Fibroblast of skin of scalp (primary cell): ENCODE data around the gene OR2K2. TPM values are rescaled to one million over a fixed set of nuclear protein-coding genes. Genes with fewer than 3 reads are reported as not detected.
A peak's percentile ranks its signal among the peaks of the same experiment; 100 is the strongest.
"Not testable (repeated sequence)": the region's sequence is repeated elsewhere in the genome, so short reads cannot be mapped to it uniquely, and the experiment has no call there.

Experiments
- DNase-seq: peaks from one replicate; pipeline ENCODE4 v3.0.0-alpha.2; 2013
- polyA plus RNA-seq, 2 experiments: library from polyadenylated mRNA; unstranded; fragments of 120-200 nt; gene quantifications; one replicate each; pipeline ENCODE4 v1.2.1, GENCODE V29; 2013; ENCODE audit not compliant: insufficient read length in 2 of 2

The OR2K2 gene
- not detected for polyA plus RNA-seq (2013, experiment 1 of 2; ENCODE audit: insufficient read length)
- polyA plus RNA-seq (2013, experiment 2 of 2; ENCODE audit: insufficient read length) = not detected

GRCh38 chr9:111330124-111330523 lies at the start of gene OR2K2:
Gene OR2K2, minus strand, starts transcription at chr9:111330224. Its CDS starts 1,791 bp downstream, at chr9:111328433.
- DNase-seq = no peak

DNA sequence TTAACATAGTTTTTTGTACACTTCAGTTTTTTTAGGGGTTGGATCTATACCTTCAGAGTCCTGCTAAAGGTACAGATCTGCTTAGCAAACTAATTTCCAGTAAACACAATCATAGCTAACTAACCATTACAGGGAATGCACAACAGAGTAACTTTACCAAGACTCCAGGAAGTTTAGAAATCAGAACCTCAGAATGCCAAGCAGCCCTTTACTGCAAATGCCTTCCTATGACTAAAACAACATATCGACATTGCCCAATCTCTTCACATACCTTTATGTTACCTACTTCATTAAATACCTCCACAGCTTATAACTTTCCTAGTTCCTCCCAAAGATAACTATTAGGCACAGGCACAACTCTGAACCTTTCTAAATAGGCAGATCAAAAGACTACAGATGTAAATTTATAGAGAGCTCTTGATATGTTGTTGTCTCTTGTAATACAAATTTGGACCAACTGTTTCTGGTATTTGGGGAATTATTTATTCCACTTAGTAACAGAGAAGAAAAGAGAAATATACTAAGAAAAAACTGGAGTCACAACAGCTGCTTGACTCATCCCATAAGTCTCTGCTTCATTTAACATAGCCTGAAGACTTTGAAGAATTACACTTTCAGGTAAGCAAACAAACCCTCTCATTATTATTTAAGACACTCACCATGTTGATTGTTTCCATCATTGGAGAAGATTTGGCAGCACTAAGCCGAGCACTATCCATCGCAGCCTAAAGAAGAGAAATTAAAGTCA lies 46.0 kb upstream of the OR2K2 start:
- DNase-seq = no peak

DNA sequence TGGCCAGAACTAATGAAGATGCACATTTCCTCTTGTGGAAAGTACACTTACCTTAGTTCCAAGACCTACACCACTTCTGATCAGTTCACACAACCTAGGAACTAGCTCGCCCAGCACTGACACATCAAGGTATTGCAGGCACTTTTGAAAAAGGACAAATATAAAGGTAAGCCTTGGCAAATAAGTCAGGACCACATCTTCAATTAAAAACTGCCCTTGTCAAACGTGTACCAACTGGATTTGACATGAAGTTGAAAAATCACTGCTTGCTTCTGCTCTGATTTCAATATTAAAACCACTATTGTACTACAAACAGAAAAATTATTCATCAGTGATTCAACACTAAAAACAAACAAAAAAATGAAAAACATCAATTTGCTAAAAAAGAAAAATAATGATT lies 45.0 kb upstream of the OR2K2 start:
- DNase-seq = no peak

GRCh38 chr9:111372297-111372696 lies 42.3 kb upstream of the OR2K2 start:
- no peak for DNase-seq

DNA sequence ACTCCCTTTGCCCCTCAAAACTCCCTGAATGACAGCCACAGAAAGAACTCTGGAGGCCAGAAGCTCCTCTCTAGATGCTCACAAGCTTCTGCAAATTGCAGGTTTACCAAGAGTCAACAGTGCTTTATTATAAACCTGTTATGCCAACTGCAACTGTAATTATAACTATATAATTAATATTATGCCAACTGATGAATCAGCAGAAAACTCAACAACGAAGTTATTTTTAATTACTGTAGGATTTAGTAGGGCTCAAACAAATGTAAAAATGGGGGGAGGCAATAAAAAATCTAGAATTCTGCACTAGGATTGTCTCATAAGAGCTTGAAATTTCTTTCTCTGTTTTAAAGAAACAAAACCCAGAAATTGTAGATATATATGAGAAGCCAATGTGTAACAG lies 37.0 kb upstream of the OR2K2 start:
- no peak for DNase-seq

DNA sequence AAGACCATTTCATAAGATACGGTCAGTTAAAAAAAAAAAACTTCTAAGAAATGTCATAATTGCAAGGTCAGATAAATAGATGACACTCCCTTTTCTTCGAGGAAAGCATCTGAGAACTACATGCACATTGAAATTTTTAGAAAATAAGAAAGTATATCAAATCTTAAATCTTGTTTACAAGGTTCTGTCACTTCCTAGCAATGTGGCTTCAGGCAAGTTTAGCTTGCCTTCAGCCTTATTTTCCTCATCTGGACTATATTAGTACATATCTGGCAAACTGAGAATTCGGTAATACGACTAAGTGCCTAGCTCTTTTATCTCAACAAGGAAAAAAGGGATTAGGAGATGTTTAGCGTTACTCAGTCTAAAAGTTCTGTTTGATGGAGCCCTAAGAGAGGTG lies 32.5 kb upstream of the OR2K2 start:
- DNase-seq = no peak

DNA sequence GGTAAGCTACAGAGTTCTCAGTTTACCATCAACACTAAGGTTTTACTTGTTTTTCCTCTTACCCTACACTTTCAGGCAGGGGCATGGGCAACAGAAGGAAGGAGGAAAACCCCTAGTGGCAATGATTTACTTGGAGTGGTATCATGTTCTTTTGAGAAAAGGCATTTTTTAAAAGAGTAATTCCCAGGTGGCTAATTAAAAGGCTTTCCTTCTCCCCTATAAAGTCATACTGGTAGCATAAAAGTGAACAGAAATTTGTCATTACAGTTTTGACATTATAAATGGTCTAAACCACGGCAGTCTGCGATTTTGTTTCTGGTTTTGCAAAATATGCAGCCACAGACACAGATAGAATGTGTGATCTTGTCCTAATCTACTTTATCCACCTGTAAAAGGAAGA lies 30.9 kb upstream of the OR2K2 start:
- DNase-seq = no peak

DNA sequence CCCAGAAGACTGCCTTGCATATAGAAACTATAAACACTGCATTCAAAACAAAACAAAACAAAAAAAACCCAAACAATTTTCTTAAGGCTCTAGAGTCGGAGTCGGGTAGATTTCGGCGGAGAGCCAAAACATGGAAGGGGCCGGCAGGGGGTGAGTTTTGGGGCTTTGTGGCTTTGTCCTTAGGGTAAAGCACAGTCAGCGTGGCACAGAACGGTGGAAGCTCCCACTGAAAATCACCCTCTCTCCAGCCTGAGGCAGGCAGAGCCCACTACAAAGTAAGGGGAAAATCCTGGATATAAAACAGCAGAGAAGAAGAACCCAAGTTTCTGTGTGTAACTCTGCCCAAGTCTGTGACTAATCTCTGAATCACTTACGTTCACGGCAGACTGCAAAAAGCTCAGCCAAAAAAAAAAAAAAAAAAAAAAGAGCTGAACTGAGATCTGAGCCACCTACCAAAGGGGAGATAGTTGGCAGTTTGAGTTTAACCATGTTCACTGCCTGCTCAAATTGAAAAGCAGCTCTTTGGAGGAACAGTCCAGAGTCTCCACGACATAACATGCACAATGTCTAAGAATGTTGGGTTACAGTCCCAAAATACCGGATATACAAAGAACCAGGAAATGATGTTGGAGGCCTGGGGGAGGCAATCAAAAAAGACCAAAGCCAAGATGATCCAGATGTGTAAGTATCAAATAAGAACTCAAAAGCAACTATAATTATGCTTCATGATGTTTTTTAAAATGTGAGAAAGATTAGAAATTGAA lies 26.6 kb upstream of the OR2K2 start:
- DNase-seq = peak; percentile 88

- no peak for DNase-seq
These were observed 22.5 kb upstream of the OR2K2 start for GRCh38 chr9:111352545-111352944.

- peak; percentile 64 for DNase-seq
These were observed 20.5 kb upstream of the OR2K2 start for GRCh38 chr9:111350556-111350955.

- DNase-seq = no peak
These were observed 19.7 kb upstream of the OR2K2 start for GRCh38 chr9:111349766-111350165.

- DNase-seq = peak; percentile 27
These were observed 18.8 kb upstream of the OR2K2 start for GRCh38 chr9:111348821-111349271.

DNA sequence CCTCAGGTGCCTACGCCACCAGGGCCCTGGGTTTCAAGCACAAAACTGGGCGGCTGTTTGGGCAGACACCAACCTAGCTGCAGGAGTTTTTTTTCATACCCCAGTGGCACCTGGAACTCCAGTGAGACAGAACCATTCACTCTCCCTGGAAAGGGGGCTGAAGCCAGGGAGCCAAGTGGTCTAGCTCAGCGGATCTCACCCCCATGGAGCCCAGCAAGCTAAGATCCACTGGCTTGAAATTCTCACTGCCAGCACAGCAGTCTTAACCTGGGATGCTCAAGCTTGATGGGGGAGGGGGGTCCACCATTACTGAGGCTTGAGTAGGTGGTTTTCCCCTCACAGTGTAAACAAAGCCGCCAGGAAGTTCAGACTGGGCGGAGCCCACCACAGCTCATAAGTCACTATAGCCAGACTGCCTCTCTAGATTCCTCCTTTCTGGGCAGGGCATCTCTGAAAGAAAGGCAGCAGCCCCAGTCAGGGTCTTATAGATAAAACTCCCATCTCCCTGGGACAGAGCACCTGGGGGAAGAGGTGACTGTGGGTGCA lies 4.4 kb upstream of the OR2K2 start:
- not testable (repeated sequence) for DNase-seq

DNA sequence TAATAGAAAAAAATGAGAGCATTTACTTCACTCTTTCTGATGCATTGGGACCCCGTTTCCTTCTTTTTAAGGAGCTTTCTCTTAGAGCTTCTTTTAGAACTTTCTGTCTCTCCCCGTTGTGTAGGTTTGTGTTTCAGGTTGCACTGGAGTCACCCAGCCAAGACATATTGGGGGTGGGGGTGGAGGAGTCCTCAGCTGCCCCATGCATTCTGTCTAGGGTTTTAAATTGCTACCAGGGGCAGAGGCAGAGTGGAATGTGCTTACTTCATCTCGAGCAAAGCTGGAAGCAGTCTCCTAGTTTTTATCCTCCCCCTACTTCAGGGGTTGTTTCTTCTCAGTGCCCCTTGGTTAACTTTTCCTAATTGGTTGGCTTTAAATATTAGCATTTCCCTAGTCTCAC lies 9.4 kb downstream of the OR2K2 start:
- DNase-seq = no peak

DNA sequence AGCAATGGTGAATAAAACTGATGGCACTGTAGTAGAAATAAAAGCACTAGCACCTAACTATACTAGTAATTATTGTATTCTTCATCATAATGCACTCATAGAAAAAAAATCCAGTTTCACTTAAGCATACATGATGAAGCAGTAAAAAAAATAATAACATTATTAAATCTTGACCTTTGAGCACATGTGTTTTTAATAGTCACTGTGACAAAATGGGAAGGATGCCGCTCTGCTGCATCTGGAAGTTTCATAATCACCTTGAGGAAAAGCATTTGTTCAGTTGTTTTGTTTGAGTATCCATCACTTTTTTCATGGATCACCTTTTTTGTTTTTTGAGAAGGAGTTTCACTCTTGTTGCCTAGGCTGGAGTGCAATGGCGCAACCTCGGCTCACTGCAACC lies 13.2 kb downstream of the OR2K2 start:
- DNase-seq = no peak

- no peak for DNase-seq
These were observed 24.1 kb downstream of the OR2K2 start for GRCh38 chr9:111305914-111306313.

- not testable (repeated sequence) for DNase-seq
These were observed 26.0 kb downstream of the OR2K2 start for GRCh38 chr9:111304000-111304399.

GRCh38 chr9:111301195-111301594 lies 28.8 kb downstream of the OR2K2 start:
- peak; percentile 27 for DNase-seq

DNA sequence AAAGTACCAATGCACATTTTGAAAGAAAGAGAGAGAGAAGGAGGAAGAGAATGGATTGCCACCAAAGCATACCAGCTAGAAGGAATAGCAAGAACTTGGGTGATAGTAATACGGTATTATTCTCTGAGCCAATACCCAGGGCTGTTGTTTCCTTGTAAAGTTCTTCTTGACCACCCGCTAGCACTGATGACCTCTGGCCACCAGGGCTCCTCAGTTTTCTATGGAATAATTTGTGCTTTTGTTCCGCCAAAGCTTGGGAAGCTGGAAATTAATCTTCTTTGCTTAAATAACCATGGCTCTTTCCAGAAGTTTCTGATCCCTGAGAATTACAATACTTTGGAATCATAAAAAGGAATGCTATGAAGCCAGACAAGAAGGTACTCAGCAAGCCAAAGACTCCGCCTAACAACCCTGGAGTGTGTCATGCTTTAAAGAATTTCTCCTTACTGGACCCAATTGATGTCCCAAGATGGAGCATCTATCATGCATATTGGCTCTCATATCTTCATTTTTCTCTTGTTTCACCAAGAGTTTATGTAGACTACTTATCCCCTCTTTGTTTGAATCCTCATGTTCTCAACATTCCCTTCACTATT lies 29.8 kb downstream of the OR2K2 start:
- DNase-seq = no peak

GRCh38 chr9:111299599-111299966 lies 30.4 kb downstream of the OR2K2 start:
- not testable (repeated sequence) for DNase-seq

- peak; percentile 76 for DNase-seq
These were observed 31.1 kb downstream of the OR2K2 start for GRCh38 chr9:111298731-111299598.

GRCh38 chr9:111298111-111298510 lies 31.9 kb downstream of the OR2K2 start:
- DNase-seq = no peak
